ENCODE results near the gene THNSL1.

THNSL1 gene

DNA sequence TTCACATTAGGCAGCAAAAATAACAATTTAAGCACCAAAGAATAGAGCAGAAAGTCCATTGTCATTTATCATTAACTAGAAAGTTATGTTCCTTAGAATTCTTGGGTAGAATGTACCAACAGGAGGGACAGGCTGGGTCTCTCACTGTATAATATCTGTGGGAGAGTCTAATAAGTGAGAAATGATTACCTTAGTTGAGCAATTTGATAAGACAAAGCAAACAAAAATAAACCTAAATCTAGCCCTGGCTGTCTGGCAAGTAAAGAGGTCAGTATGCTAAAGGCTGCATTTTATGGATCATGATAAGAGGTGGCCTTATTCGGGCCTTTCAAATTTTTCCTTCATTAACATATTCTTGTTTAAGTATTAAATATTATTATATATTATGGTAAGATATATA lies 35.6 kb downstream of the THNSL1 start:
- DNase-seq (ENCODE audit: low read depth): no peak
- H3K4me3 ChIP-seq (ENCODE audit: low read depth, low read length): no peak overlapping the region
- TF ChIP-seq, protein P1, sequence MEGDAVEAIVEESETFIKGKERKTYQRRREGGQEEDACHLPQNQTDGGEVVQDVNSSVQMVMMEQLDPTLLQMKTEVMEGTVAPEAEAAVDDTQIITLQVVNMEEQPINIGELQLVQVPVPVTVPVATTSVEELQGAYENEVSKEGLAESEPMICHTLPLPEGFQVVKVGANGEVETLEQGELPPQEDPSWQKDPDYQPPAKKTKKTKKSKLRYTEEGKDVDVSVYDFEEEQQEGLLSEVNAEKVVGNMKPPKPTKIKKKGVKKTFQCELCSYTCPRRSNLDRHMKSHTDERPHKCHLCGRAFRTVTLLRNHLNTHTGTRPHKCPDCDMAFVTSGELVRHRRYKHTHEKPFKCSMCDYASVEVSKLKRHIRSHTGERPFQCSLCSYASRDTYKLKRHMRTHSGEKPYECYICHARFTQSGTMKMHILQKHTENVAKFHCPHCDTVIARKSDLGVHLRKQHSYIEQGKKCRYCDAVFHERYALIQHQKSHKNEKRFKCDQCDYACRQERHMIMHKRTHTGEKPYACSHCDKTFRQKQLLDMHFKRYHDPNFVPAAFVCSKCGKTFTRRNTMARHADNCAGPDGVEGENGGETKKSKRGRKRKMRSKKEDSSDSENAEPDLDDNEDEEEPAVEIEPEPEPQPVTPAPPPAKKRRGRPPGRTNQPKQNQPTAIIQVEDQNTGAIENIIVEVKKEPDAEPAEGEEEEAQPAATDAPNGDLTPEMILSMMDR (conservative IDR thresholded peaks at IDR 0.05; ENCODE audit: low read depth, low read length): no peak

DNA sequence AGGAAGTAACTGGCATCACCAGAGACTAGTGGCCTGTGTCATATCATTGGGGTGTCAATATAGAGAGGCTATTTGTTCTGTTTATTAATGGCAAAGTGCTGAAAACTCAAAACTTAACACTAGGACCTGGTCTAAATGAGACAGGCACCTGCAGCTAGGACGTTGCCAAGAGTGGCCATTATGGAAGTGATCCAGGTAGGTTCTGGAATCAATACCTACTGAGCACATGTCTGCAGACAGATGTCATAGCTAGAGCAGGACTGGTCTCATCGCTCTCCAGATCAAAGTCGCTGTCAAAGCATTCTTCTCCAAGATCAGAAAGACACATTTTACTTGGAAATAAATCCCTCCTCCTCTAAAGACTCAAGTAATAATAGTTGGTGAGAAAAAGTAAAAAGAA lies 40.3 kb downstream of the THNSL1 start:
- no peak overlapping the region for H3K4me3 ChIP-seq (ENCODE audit: low read depth, low read length)
- DNase-seq (ENCODE audit: low read depth): no peak
- TF ChIP-seq, protein P1 (conservative IDR thresholded peaks at IDR 0.05; ENCODE audit: low read depth, low read length): no peak

DNA sequence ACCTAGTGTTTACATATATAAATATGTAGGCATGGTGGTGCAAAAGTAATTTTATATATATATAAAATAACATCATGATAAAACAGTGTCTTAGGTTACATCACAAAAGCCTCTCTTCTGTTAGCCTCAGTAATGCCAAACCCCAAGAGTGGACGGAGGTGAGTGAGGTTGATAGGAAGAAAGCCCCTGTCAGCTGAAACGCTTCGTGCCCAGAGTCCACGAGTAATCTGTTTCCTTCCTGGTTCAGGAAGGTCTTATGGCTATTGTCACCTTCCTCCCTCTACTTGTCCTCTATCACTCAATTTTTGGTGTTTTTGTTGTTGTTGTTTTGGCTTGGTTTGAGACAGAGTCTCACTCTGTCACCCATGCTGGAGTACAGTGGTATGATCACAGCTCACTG lies 41.5 kb downstream of the THNSL1 start:
- TF ChIP-seq, protein P1 (conservative IDR thresholded peaks at IDR 0.05; ENCODE audit: low read depth, low read length): no peak
- H3K4me3 ChIP-seq (ENCODE audit: low read depth, low read length): no peak overlapping the region
- no peak for DNase-seq (ENCODE audit: low read depth)

DNA sequence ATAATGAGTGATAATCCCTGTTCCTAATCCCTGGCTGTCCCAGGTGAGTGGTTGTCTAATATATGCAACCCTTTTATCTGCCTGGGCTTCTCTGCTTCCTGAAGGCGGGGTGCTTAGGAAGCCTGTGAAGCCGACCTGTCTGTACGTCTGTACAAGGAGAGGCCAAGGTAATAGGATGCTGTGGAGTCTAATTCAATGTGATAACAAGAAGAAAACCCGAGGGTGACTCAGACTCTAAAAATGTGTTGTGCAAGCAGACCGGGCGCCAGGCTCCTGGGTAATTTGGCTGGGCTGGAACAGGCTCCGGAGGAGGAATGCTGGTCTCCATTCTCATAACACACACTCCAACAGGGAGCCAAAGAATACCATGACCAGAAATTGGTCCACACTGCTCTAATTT lies 43.6 kb downstream of the THNSL1 start:
- TF ChIP-seq, protein P1 (conservative IDR thresholded peaks at IDR 0.05; ENCODE audit: low read depth, low read length): no peak
- H3K4me3 ChIP-seq (ENCODE audit: low read depth, low read length): no peak overlapping the region
- DNase-seq (ENCODE audit: low read depth): peak; percentile 94

DNA sequence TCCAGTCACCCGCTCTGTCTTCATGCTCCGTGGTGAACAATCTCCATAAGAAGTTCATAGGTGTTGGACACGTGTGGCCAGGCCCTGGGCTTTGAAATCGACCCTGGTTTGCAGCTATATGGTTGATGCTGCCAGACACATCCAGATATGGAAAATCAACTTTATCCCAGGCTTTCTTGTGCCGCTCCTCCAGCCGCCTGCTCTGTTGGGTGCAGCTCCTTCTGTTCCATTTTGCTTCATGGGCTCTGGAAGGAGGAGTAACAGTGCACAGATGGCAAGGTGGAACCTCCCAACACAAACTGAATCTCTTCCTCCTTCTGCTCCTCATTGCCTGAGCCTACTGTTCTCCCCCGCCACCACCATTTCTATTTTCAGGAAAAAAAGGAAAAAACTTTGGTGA lies 44.7 kb downstream of the THNSL1 start:
- TF ChIP-seq, protein P1 (conservative IDR thresholded peaks at IDR 0.05; ENCODE audit: low read depth, low read length): no peak
- H3K4me3 ChIP-seq (ENCODE audit: low read depth, low read length): no peak overlapping the region
- DNase-seq (ENCODE audit: low read depth): no peak

DNA sequence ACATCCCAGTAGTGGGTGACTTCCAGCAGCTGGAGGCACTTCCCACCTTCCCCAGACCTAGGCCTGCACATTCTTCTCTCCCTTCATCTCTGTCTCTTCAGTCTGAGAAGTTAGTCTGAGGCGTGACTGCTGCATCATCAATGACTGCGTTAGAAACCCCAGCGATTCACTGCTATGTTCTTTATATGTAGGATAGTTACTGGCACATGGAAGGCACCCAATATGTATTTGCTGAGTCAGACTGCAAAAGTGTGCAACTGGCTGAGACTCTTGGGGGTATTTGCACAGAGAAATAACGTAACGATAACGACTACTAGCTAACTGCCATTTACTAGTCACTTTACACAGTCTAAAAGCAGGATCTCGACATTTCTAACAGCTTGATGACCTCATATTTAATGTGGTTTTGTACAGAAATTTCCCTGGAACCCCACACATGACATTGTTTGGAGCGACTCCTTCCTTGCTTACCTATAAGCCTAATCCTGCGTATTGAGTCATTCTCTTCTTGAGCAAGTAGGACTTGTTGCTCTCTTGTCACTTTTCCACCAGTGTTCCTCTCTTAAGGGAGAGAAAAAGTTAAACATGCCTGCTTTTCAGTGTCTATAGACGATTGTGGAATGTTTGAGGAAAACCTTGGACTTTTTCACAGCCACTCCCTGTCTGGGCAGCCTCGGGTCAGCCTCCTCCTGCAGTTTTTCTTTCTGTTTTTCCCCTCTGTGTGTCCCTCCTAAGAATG lies 45.5 kb downstream of the THNSL1 start:
- no peak overlapping the region for H3K4me3 ChIP-seq (ENCODE audit: low read depth, low read length)
- DNase-seq (ENCODE audit: low read depth): peak; percentile 20
- TF ChIP-seq, protein P1 (conservative IDR thresholded peaks at IDR 0.05; ENCODE audit: low read depth, low read length): no peak

DNA sequence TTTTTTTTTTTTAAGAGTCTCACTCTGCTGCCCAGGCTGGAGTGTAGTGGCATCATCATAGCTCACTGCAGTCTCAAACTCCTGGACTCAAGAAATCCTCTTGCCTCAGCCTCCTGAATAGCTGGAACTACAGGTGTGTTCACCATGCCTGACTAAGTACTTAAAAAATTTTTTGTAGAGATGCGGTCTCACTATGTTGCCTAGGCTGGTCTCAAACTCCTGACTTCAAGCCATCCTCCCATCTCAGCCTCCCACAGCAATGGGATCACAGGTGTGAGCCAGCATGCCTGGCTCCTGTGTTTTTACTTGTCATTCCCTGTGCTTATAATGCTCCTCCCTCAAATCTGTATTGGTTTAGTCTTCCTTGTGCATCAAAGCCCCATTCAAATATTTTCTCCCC lies 46.7 kb downstream of the THNSL1 start:
- TF ChIP-seq, protein P1 (conservative IDR thresholded peaks at IDR 0.05; ENCODE audit: low read depth, low read length): no peak
- DNase-seq (ENCODE audit: low read depth): no peak
- no peak overlapping the region for H3K4me3 ChIP-seq (ENCODE audit: low read depth, low read length)

All from choroid plexus epithelial cell (primary cell).